Breast epithelium (tissue), 3 donors: Measurements from ENCODE around the gene NBPF8.
"Not testable (repeated sequence)": the region's sequence is repeated elsewhere in the genome, so short reads cannot be mapped to it uniquely, and the experiment has no call there.

Experiments
- CTCF ChIP-seq, 3 donors: fragments of 450-650 bp; IDR thresholded peaks; one replicate each; pipeline ENCODE4 v1.5.1; 2016 to 2017; ENCODE audit warnings: antibody characterized with exemption in 3 of 3, mild to moderate bottlenecking in 3 of 3, moderate library complexity in 3 of 3
- POLR2A ChIP-seq: fragments of 450-650 bp; IDR thresholded peaks from one replicate; pipeline ENCODE4 v1.6.1; 2016; ENCODE audit warnings: antibody characterized with exemption, mild to moderate bottlenecking, moderate library complexity
- POLR2AphosphoS5 ChIP-seq, 3 donors: sonication (generic); formaldehyde crosslinking; IDR thresholded peaks; one replicate each; pipeline ENCODE4 v1.6.1; 2017; ENCODE audit warnings: antibody characterized with exemption in 3 of 3

GRCh38 chr1:120449124-120449523 is 34.3 kb downstream of the NBPF8 start:
- TF ChIP-seq CTCF (IDR thresholded peaks at IDR 0.05); POLR2A; POLR2AphosphoS5 (IDR thresholded peaks at IDR 0.05): not testable (repeated sequence)
